ENCODE data around the gene ATP2B3. TPM values are rescaled to one million over a fixed set of nuclear protein-coding genes. Genes with fewer than 3 reads are reported as not detected.

The ATP2B3 gene
- total RNA-seq, 3 donors from 2014 or later (not counting 1 experiment from before 2014, with no cell fraction given), result not detected

GRCh38 chrX:153530411-153531129, 13.1 kb downstream of the ATP2B3 start:
- intact Hi-C loops (cut with micrococcal nuclease), result no loop called here
- ATAC-seq, result no peak
- no peak for DNase-seq
- Histone ChIP-seq H3K27ac (ENCODE audit: low read length) (no peak overlapping the region), H3K36me3 (ENCODE audit: control insufficient read depth, insufficient read depth, low read length) (no peaks in the 10 kb centered on the region), H3K9me3 (ENCODE audit: control insufficient read depth, insufficient read depth, low read length) (no peaks in the 10 kb centered on the region), H3K4me1 (ENCODE audit: control insufficient read depth, insufficient read depth, low read length) (no peaks in the 10 kb centered on the region), H3K4me3 (ENCODE audit: low read length) (no peak overlapping the region), H3K27me3 (ENCODE audit: control insufficient read depth, insufficient read depth, low read length) (no peaks in the 10 kb centered on the region)
- Mint-ChIP-seq H3K4me1 (no peaks in the 10 kb centered on the region), H3K4me3 (no peak overlapping the region), H3K9me3 (no peaks in the 10 kb centered on the region), H3K27me3 (ENCODE audit: low read depth in 2 of 2) (peaks cover 0 to 5% of the 10 kb centered on the region in 2 donors), H3K27ac (no peak overlapping the region), H3K36me3 (no peaks in the 10 kb centered on the region)
- WGBS (ENCODE audit: insufficient coverage), result 72% methylated on average over 17 of the region's 20 CpGs
- no peak for TF ChIP-seq CTCF (IDR thresholded peaks at IDR 0.05)

GRCh38 chrX:153533091-153533490, 15.6 kb downstream of the ATP2B3 start:
- H3K9me3 Mint-ChIP-seq, result no peaks in the 10 kb centered on the region
- Histone ChIP-seq H3K4me3 (ENCODE audit: low read length) (no peak overlapping the region), H3K27ac (ENCODE audit: low read length) (no peak overlapping the region), H3K9me3 (ENCODE audit: control insufficient read depth, insufficient read depth, low read length) (no peaks in the 10 kb centered on the region), H3K27me3 (ENCODE audit: control insufficient read depth, insufficient read depth, low read length) (no peaks in the 10 kb centered on the region), H3K36me3 (ENCODE audit: control insufficient read depth, insufficient read depth, low read length) (no peaks in the 10 kb centered on the region), H3K4me1 (ENCODE audit: control insufficient read depth, insufficient read depth, low read length) (no peaks in the 10 kb centered on the region)
- ATAC-seq (no peak), DNase-seq (no peak)
- H3K27ac Mint-ChIP-seq, result no peak overlapping the region
- H3K4me3 Mint-ChIP-seq, result no peak overlapping the region
- intact Hi-C loops (cut with micrococcal nuclease), result no loop called here
- H3K4me1 Mint-ChIP-seq, result no peaks in the 10 kb centered on the region
- WGBS (ENCODE audit: insufficient coverage), result 72% methylated on average over 15 of the region's 15 CpGs
- H3K36me3 Mint-ChIP-seq, result no peaks in the 10 kb centered on the region
- no peak for TF ChIP-seq CTCF (IDR thresholded peaks at IDR 0.05)
- no peaks in the 10 kb centered on the region for H3K27me3 Mint-ChIP-seq (ENCODE audit: low read depth in 2 of 2)

- H3K9me3 Mint-ChIP-seq, result no peaks in the 10 kb centered on the region
Measured at GRCh38 chrX:153537080-153537479, 19.6 kb downstream of the ATP2B3 start.

More at GRCh38 chrX:153537080-153537479, 19.6 kb downstream of the ATP2B3 start:
- Histone ChIP-seq H3K27ac (ENCODE audit: low read length) (no peak overlapping the region), H3K27me3 (ENCODE audit: control insufficient read depth, insufficient read depth, low read length) (no peaks in the 10 kb centered on the region), H3K4me1 (ENCODE audit: control insufficient read depth, insufficient read depth, low read length) (peaks cover 4% of the 10 kb centered on the region), H3K36me3 (ENCODE audit: control insufficient read depth, insufficient read depth, low read length) (no peaks in the 10 kb centered on the region), H3K9me3 (ENCODE audit: control insufficient read depth, insufficient read depth, low read length) (no peaks in the 10 kb centered on the region), H3K4me3 (ENCODE audit: low read length) (no peak overlapping the region)
- no peak for TF ChIP-seq CTCF (IDR thresholded peaks at IDR 0.05)
- Mint-ChIP-seq H3K27ac (no peak overlapping the region), H3K4me3 (no peak overlapping the region), H3K27me3 (ENCODE audit: low read depth in 2 of 2) (peaks cover 0 to 2% of the 10 kb centered on the region in 2 donors), H3K4me1 (no peaks in the 10 kb centered on the region), H3K36me3 (no peaks in the 10 kb centered on the region)
- DNase-seq (no peak), ATAC-seq (no peak)
- intact Hi-C loops (cut with micrococcal nuclease), result loop anchor here (5.0 kb wide), 1 partner anchor 130 kb away; no protein-coding TSS in a partner anchor
- 87% methylated on average over 9 of the region's 11 CpGs for WGBS (ENCODE audit: insufficient coverage)

Data from natural killer cell (primary cell).